DMS79 (cell line): Measurements from ENCODE around the gene TYW1B.
"Not testable (repeated sequence)": the region's sequence is repeated elsewhere in the genome, so short reads cannot be mapped to it uniquely, and the experiment has no call there.

Experiments used
- DNase-seq: peaks from one replicate; lab custom pipeline; 2025; lab: John Stamatoyannopoulos, UW

Gene TYW1B

DNA sequence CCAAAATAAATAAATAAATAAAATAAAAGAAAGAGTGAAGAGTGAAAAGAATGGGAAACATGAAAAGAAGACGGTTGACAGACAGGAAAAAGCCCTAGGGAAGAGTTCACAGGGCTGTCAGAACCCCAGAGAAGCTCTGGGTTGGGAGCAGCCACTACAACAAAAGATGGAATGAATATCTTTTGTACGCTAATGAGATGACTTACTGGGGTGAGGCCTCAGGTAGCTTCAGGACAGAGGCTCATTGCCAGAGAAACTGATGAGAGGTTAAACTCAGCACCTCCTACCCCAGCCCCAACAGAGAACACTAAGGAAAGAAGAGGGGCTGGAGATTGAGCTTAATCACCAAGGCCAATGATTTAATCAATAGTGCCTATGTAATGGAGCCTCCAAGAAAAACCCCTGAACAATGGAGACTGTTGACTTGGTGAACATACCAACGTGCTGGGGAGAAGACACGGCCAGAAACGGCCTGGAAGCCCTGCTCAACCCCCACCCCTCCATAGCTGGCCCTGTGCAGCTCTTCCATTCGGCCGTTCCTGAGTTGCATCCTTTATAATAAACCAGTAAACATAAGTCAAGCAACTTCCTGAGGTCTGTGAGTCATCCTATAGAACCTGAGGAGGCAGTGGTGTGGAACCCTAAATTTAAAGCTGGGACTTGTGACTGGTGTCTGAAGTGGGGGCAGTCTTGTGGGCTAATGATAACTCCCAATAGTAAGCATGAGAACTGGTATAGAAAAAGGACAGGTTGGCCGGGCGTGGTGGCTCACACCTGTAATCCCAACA, 11.4 kb downstream of the TYW1B start:
- not testable (repeated sequence) for DNase-seq

DNA sequence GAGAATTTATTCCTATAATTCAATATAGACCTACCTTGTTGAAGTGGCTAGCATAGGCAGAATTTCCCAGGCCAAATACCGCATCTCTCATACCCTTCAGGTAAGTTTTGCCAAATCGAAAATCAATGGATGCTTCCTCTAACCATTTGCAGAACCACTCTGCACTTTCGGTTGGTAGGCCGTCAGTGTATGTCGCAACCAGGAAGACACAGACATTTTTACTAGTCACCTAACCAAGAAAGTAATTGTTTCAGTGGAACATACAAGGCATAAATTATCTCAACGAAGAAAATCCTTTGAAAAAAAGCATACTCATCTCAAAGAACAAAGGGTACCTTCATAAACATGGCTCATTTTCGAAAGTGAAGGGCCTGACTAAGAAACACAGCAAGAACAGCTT, 17.6 kb downstream of the TYW1B start:
- not testable (repeated sequence) for DNase-seq

DNA sequence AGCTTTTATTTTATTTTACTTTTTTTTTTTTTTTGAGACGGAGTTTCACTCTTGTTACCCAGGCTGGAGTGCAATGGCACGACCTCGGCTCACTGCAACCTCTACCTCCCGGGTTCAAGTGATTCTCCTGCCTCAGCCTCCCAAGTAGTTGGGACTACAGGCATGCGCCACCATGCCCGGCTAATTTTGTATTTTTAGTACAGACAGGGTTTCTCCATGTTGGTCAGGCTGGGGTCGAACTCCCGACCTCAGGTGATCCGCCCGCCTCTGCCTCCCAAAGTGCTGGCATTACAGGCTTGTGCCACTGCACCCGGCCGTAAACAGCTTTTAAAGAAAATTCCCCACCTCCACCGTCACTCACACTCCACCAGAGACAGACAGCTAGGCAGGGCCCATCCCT, 19.5 kb downstream of the TYW1B start:
- DNase-seq: not testable (repeated sequence)

DNA sequence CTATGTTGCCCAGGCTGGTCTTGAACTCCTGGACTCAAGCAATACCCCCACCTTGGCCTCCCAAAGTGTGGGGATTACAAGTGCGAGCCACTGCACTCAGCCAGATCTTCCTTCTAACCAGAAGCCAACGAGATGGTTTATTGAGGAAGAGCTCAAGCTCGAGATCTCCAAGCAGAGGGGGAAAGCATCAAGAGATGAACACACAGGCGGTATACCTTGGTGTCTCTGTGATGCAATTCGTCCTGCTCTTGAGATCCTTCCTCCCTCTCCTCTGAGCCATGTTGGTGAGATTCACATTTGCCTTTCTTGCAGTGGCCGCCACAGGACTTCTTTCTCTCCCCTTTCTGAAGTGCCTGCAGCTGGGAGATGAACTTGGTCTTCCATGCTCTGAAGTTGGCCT, 21.1 kb downstream of the TYW1B start:
- not testable (repeated sequence) for DNase-seq

DNA sequence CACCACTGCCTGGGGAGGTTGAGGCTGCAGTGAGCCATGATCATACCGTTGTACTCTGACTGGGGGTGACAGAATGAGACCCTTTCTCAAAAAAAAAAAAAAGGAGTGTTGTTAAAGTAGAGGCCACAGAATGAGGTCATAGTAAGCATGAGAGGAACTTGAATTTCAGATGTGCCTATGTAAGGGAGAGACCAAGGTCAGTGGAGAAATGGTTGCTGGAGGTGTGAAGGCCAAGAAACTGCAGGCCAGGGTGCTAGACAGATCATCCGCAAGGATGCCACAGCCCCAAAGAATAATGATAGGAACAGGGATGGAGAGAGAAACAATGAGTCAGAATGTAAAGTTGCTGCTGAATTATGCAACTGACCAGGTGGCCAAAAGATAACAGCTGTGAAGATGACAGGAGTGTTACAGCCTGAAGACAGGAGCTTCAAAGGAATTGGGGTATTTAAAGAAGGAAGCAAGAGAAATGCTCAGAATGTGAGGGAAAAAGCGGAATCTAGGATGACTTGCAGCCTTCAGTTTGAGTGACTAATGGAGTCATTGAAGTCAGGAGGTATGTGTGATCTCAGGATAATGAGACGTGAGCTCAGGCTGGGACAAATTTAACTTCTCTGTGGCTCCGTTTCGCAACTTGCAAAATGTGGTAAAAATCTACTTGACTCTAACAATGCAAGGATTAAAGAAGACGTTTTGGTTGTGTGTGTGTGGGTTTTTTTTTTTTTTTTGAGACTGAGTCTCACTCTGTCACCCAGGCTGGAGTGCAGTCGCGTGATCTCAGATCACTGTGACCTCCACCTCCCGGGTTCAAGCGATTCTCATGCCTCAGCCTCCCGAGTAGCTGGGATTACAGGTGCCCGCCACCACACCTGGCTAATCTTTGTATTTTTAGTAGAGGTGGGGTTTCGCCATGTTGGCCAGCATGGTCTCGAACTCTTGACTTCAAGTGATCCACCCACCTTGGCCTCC, 22.2 kb downstream of the TYW1B start:
- DNase-seq: no peak

DNA sequence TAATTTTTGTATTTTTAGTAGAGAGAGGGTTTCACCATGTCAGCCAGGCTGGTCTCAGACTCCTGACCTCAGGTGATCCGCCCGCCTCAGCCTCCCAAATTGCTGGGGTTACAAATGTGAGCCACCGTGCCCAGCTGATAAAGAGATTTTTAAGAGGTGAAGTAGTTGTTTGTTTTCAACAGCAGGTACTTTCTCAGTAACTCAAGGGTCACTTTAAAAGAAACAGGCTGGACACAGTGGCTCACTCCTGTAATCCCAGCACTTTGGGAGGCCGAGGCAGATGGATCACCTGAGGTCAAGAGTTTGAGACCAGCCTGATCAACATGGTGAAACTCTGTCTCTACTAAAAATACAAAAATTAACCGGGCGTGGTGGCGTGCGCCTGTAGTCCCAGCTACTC, 24.2 kb downstream of the TYW1B start:
- not testable (repeated sequence) for DNase-seq

DNA sequence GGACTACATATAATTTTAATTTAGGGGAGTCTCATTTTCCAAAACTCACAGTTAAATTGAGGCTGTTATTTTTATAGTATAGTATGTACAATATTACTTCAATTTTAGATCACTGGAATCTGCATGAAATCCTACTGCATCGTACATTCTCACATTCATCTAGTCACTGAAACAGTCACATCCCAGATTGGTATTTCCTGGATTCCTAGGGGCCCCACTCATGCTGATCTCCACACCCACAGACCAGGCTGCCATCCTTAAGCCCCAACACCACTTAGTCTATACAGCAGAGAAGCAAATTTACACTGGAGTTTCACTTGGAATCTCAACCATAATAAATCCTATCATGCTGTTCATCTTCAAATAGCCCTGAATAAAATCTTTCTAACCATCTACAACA, 26.4 kb downstream of the TYW1B start:
- DNase-seq: not testable (repeated sequence)

DNA sequence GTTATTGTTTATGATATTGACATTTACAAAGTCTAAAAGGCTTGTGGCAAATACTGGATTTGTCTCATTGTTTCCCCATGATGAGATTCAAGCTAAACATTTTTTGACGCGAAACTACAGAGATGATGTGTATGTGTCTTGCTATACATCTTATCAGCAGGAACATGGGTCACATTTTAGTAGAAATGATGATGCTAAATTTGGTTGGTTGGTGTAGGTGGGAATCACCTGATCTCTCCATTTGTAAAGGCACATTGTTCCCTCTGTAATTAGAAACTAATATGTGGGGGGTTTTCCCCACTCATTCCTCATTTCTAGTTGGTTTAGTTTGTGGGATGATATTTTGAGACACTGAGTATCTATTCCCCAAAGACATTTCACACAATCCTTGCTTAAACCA, 32.6 kb downstream of the TYW1B start:
- not testable (repeated sequence) for DNase-seq

DNA sequence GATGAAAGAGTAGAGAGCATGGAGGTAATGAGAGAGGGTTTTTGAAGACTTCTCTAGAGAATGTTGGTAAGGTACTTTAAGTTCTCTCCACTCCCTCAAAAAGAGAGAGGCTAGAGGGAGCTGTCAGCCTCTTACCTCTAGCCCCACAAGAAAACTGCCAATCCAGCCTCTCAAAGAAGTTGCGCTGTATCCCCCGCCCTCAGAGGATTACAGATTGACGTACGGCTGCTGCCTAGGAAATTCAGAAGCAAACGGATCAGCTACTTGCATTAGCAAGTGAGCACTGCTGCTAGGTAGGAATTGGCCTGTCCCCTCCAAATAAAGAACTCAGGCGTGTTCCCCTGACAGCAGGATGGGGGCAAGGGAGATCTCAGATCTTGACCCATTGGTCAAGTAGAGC, 34.2 kb downstream of the TYW1B start:
- DNase-seq: no peak

DNA sequence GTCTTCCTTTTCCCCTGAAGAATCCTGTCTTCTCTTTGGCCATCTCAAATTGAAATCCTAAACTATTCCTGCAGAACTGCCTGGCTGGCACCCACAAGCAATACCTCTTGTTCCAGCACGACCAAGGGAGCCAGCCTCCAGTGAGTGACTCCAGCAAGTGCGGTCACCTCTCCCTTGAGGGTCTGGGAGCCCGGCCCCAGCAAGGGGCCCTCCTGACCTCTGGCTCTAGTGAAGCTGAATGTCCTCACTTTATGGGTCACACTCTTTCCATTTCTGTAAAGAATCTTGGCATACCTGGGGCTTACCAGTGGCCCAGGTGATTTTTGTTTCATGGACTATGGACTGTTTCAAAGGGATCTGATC, 37.3 kb downstream of the TYW1B start:
- DNase-seq: not testable (repeated sequence)

DNA sequence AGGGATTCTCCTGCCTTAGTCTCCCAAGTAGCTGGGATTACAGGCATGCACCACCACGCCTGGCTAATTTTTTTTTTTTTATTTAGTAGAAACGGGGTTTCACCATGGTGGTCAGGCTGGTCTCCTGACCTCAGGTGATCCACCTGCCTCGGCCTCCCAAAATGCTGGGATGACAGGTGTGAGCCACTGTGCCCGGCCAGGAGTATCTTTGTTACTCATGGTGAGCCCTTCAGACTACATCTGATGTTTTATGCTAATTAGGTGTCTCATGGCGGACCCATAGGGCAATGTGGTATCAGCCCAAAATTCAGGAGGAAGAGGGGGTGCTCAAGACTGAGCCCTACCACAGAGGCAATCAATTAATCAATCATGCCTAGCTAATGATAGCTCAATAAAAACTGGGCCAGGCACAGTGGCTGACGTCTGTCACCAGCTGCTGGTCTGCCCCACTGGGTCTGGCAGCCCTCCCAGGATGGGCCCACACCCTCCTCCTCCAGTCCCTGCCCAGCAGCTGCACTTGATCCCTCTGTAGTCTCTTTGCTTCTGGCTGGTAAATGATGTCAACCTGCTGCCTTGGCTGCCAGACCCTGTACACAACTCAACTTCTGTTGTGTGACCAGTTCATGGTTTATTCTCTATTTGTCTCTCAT, 37.8 kb downstream of the TYW1B start:
- not testable (repeated sequence) for DNase-seq

DNA sequence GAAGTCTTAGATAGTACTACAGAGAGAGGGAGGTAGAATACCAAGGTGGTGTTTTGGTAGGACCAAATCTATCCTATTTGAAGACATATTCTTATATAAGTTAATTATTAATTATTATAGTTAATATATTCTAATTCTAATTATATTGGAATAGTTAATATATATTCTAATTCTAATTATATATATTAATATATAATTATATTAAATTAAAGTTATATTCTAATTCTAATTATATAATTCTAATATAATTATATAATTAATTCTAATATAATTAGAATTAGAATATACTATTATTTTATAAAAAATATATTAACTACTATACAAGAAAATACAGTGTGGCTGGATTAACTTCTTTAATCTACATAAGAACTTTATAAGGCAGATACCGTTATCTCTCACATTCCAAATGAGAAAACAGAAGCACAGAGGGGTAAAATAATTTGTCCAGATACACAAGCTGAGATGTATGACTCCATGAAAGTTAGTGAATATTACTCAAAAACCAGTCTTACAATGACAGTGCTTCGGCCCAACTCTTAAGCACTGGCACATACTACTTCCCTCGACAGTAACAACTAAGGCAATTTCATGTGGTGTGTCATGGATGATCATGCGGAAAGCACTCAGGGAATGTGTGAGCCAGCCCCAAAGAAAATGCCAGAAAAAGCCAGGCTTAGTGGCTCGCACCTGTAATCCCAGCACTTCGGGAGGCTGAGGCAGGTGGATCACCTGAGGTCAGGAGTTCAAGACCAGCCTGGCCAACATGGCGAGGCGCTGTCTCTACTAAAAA, 42.6 kb downstream of the TYW1B start:
- no peak for DNase-seq

DNA sequence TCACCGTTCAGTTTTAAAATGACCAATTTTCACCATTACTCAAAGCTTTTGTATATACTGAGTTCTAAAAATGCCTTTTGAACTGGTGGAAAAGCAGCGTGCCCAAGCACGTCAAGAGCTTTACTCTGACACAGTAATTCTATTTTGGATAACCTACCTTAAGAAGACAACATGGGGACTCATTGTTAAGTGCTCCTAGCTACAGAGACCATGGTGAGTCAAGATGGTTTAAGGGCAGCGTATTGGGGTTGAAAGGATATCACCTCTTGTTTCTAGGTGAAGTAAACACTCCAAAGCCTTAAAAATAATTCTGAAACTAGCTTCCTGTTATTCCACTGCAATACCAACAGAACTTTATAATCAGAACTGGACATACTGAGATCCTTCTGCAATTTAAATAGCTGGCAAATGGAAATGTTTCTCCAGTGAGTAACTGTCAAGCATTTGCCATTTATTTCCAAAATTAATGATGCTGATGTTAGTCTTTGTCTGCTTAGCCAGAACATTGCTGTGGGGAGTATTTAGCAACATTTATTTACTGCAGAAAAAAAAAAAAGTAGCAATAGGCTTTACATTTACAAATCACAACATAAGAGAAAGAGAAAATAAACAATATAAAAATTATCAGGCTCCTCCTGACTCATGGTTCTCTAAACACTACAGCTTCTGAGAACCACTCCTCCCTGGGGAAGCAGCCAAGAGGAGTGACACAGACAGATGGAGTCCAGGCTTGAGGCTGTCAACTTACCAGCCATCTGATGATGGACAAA, 44.2 kb downstream of the TYW1B start:
- DNase-seq: not testable (repeated sequence)

DNA sequence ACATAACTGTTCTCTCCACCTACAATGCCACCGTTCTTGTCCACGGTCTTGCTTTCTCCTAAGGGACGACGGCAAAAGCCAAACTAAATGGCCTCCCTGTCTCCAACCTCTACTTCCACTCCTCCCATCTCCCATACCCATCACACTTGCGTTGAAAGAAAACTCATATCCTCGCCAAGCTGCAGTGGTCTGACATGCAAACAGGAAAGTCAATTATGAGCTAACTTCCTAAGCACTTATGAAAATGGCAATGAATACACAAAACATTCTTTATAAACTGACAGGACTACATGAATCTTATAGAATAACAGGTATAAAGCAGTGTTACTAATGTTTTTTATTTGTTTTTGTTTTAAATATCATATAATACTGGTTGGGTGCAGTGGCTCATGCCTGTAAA, 46.4 kb downstream of the TYW1B start:
- DNase-seq: no peak

DNA sequence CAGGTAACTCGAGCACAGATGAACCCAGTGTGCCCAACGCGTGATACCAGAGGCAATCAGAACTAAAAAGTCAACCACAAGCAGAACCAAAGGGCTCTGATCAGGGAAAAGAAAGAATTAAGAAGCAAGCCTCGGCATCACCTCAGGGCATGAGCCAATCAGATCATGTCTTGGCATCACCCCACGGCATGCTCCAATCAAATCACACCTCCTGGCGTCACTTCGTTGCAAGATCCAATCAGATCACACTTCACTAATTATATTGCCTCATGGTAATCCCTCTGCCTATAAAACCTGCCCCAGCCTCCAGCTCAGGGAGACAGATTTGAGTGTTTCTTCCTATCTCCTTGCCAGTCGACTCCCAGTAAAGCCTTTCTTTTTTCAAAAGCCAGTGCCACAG, 46.8 kb downstream of the TYW1B start:
- no peak for DNase-seq

DNA sequence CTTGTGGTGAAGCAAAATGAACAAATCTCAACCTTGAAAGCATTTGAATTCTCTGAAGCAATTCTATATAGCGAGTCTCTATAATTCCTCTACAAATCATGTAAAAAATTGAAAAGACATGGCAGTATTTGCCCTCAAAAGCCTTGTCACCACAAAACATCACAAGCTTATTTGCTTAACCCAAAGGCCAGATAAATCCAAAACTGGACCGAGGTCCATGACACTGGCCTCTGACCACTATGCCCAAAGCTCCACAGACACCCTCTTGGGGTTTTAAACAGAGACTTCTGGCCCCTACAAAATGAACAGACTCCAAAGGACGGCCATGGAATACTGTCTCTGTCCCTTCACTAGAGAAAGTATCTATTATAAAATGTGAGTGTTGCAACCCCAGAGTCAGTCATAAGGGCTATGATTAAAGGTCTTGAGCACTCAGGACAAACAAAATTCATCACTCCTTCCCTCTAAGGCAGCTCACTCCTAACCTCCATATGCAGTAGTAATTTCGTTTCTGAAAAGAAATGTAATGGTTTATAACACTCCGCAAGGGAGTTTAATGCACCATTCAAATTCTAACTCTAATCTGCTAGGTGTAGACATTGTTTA, 47.6 kb downstream of the TYW1B start:
- DNase-seq: not testable (repeated sequence)

DNA sequence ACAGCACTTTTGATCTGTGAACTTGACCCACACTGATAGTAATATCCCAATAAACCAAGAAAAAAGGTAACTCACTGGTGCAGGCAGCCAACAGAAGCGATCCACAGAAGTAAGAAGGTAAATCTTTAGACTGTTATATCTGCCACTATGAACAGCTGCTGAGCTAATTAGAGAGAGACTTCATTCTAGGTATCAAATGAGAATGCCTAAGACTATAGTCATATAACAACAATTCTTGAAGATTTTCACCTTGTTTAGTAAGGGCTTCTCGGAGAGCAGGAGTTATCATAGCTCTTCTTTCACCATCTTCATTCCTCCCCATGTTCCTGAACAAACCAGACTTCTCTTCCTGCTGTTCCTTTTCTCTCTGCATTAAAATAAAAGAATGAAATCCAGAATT, 50.8 kb downstream of the TYW1B start:
- DNase-seq: not testable (repeated sequence)

DNA sequence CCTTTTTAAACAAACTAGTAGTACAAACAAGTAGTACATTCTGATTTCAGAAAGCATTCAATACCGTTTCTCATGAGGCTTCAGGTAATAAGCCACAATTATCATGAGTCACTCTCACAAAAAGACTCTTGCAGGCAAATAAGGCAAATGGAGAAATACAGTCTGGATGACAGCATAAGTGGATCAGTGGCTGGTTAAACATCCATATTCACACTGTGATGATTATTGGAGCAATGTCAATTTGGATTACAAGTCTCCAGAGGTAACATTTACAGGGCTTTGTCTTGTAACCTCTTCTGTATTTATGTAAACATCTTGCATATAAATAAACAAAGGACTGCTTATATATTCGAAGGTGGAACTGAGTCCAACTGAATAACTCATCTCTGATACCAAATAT, 55.4 kb downstream of the TYW1B start:
- not testable (repeated sequence) for DNase-seq

DNA sequence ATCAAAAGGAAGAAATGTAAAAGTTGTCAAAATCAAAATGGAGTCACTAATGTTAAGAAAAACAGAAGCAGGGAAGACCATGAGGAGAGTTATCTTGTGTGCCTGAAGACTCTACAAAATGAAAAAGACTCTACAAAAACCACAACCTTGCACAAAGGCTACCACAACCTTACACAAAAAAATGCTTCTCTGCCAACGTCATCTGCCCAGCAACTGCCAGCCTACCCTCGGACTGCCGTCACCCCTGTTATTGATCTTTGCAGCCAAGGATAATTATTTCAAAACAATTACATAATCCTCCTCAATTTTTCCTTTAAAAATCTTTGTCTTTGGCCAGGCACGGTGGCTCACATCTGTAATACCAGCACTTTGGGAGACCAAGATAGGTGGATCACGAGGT, 61.0 kb downstream of the TYW1B start:
- DNase-seq: not testable (repeated sequence)

DNA sequence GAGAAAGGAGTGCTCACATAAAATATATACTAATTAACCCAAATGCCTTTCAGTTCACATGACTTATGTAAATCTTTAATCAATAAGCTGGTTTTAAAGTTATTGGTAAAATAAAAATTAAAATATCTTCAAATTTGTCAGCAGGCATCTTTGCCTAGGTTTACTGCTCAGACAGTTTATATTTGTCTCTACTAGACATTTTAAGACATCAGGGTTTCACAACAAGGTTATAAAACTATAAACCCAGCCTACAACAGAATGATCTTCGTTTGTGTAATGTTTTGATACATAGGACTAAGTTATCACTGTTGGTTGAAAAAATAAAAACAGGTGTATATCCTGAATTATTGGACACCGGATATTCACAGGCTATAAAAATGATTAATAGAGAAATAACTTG, 67.4 kb downstream of the TYW1B start:
- no peak for DNase-seq
